ENCODE measurements around the gene INVS. TPM values are rescaled to one million over a fixed set of nuclear protein-coding genes. Genes with fewer than 3 reads are reported as not detected.

INVS gene
- total and polyA plus RNA-seq, 2 donors (not counting 1 experiment from before 2014, with no cell fraction given): 13.9 to 37.0 TPM

DNA sequence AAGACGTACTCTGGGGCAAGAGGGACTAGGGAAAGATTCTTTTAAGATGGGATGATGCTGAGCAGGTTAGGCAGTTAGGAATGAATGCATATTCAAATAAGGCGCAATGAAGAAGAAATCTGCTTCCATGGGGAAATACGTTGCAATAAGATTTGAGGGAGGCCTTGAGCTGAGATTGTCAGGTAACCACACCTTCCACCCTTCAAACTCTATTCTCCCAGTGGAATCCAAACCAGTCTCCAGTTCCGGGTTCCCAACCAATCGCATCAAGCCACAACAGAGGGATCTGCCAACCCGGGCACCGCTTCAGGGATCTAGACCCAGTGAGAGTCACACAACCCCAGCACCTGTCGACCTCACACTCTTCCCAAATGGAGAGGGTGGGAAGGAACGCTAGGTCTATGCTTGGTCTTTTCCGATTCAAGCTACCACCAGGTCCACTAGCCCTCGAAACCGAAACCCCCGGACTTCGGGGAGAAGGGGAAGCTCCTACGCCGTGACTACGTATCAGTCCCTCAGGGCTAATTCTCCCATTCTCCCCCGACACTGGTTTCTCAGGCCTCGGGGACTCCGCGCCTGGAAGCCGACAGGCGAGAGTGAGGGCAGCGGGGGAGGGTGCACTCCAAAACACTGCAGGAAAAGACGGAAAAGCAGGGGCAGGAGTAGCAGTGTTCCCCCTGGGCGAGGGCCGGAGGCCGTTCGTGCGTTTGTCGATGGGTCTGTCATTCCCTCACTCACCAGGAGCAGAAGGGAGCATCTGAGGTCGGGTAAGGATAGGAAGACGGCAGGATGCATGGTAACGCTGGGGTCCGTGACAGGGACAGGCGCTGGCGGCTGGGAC lies 777 bp upstream of the INVS start:
- intact Hi-C loops (cut with micrococcal nuclease): loop anchor here (2.0 to 10.0 kb wide), 5 partner anchors 39 to 1299 kb away; partner anchors contain the start of genes MRPL50 and ZNF189
- under 1% methylated on average over 25 of the region's 37 CpGs for WGBS (ENCODE audit: insufficient coverage)
- Histone ChIP-seq H3K27me3 (replicated peaks in 1 of 4; ENCODE audit: control extremely low read depth in 1 of 4, control insufficient read depth in 3 of 4, insufficient read depth in 4 of 4, low read length in 3 of 4) (no peaks in the 10 kb centered on the region), H3K4me3 (ENCODE audit: control extremely low read depth in 1 of 5, extremely low read depth in 1 of 5, insufficient read depth in 1 of 5, low read depth in 2 of 5, low read length in 4 of 5) (peak overlapping the region; percentile 79 to 98 (median 95)), H3K36me3 (replicated peaks in 1 of 2; ENCODE audit: control extremely low read depth in 1 of 2, control insufficient read depth in 1 of 2, extremely low read depth in 1 of 2, insufficient read depth in 2 of 2, low read length in 1 of 2) (peaks cover 0 to 4% of the 10 kb centered on the region in 2 experiments), H3K79me2 (ENCODE audit: control insufficient read depth, insufficient read depth, low read length) (peaks cover 73% of the 10 kb centered on the region), H3K27ac (ENCODE audit: low read length in 2 of 2) (peak overlapping the region; percentile 77 to 90), H3K9me3 (ENCODE audit: control extremely low read depth in 1 of 3, control insufficient read depth in 2 of 3, insufficient read depth in 1 of 3, low read length in 2 of 3) (no peaks in the 10 kb centered on the region), H3K4me2 (replicated peaks; ENCODE audit: low read depth, low read length, poor library complexity, severe bottlenecking) (peak overlapping the region; percentile 96), H3K4me1 (ENCODE audit: control insufficient read depth in 2 of 2, insufficient read depth in 2 of 2, low read length in 2 of 2) (peaks cover 31 to 36% of the 10 kb centered on the region in 2 donors), H3K9ac (ENCODE audit: low read length) (peak overlapping the region; percentile 97), H4K20me1 (ENCODE audit: control insufficient read depth, insufficient read depth, low read length, poor library complexity, severe bottlenecking) (peaks cover 19% of the 10 kb centered on the region), H2AFZ (ENCODE audit: insufficient read depth, low read depth, low read length, poor library complexity, severe bottlenecking) (peak overlapping the region; percentile 97)
- no peaks in the 10 kb centered on the region for H3K27me3 Mint-ChIP-seq
- TF ChIP-seq EZH2 (IDR thresholded peaks at IDR 0.05; ENCODE audit: borderline replicate concordance, insufficient read depth, low read depth, low read length, poor library complexity, severe bottlenecking): no peak
- TF ChIP-seq, protein P1, sequence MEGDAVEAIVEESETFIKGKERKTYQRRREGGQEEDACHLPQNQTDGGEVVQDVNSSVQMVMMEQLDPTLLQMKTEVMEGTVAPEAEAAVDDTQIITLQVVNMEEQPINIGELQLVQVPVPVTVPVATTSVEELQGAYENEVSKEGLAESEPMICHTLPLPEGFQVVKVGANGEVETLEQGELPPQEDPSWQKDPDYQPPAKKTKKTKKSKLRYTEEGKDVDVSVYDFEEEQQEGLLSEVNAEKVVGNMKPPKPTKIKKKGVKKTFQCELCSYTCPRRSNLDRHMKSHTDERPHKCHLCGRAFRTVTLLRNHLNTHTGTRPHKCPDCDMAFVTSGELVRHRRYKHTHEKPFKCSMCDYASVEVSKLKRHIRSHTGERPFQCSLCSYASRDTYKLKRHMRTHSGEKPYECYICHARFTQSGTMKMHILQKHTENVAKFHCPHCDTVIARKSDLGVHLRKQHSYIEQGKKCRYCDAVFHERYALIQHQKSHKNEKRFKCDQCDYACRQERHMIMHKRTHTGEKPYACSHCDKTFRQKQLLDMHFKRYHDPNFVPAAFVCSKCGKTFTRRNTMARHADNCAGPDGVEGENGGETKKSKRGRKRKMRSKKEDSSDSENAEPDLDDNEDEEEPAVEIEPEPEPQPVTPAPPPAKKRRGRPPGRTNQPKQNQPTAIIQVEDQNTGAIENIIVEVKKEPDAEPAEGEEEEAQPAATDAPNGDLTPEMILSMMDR (IDR thresholded peaks at IDR 0.05): no peak
- POLR2A ChIA-PET: interaction anchor here (1.1 kb wide), 1 partner anchor 13 kb away, joined by 4 read pairs; no protein-coding TSS in a partner anchor
- peak overlapping the region; percentile 98 for H3K27ac Mint-ChIP-seq
- peaks cover 49% of the 10 kb centered on the region for H3K4me1 Mint-ChIP-seq
- peak; percentile 67 for DNase-seq
- H3K4me3 Mint-ChIP-seq: peak overlapping the region; percentile 99
- no peaks in the 10 kb centered on the region for H3K9me3 Mint-ChIP-seq (ENCODE audit: insufficient read depth)
- CTCF ChIA-PET: no interaction called here
- ATAC-seq (ENCODE audit: low read depth): no peak

DNA sequence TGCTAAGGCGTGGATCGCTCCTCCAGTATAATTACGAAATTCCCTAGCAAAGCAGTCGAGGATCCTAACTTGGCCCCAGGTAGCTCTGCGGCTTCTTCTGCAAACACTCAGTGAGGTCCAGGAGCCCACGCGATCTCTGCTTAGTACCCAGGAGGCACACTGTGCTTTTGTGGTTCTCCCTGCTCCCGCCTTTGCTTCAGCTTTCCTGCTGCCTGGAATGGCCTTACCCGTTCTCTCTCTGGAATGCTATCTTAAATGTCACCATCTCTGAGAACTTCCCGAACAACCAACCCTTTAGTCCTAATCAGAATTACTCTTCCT lies 639 bp downstream of the INVS start:
- DNase-seq: no peak
- peak overlapping the region; percentile 79 to 98 (median 95) for H3K4me3 ChIP-seq (ENCODE audit: control extremely low read depth in 1 of 5, extremely low read depth in 1 of 5, insufficient read depth in 1 of 5, low read depth in 2 of 5, low read length in 4 of 5)

More for the DNA sequence above, 639 bp downstream of the INVS start:
- Mint-ChIP-seq H3K4me3 (peak overlapping the region; percentile 99), H3K27me3 (no peaks in the 10 kb centered on the region), H3K4me1 (peaks cover 40% of the 10 kb centered on the region), H3K27ac (peak overlapping the region; percentile 98), H3K9me3 (ENCODE audit: insufficient read depth) (no peaks in the 10 kb centered on the region)
- Histone ChIP-seq H3K9ac (ENCODE audit: low read length) (peak overlapping the region; percentile 97), H3K79me2 (ENCODE audit: control insufficient read depth, insufficient read depth, low read length) (peaks cover 65% of the 10 kb centered on the region), H3K27me3 (replicated peaks in 1 of 4; ENCODE audit: control extremely low read depth in 1 of 4, control insufficient read depth in 3 of 4, insufficient read depth in 4 of 4, low read length in 3 of 4) (no peaks in the 10 kb centered on the region), H2AFZ (ENCODE audit: insufficient read depth, low read depth, low read length, poor library complexity, severe bottlenecking) (peak overlapping the region; percentile 97), H3K27ac (ENCODE audit: low read length in 2 of 2) (peak overlapping the region; percentile 77 to 90), H3K36me3 (replicated peaks in 1 of 2; ENCODE audit: control extremely low read depth in 1 of 2, control insufficient read depth in 1 of 2, extremely low read depth in 1 of 2, insufficient read depth in 2 of 2, low read length in 1 of 2) (peaks cover 1 to 13% of the 10 kb centered on the region in 2 experiments), H3K9me3 (ENCODE audit: control extremely low read depth in 1 of 3, control insufficient read depth in 2 of 3, insufficient read depth in 1 of 3, low read length in 2 of 3) (no peaks in the 10 kb centered on the region), H4K20me1 (ENCODE audit: control insufficient read depth, insufficient read depth, low read length, poor library complexity, severe bottlenecking) (peaks cover 15% of the 10 kb centered on the region), H3K4me1 (ENCODE audit: control insufficient read depth in 2 of 2, insufficient read depth in 2 of 2, low read length in 2 of 2) (peaks cover 19 to 26% of the 10 kb centered on the region in 2 donors), H3K4me2 (replicated peaks; ENCODE audit: low read depth, low read length, poor library complexity, severe bottlenecking) (peak overlapping the region; percentile 96)
- ChIA-PET POLR2A (interaction anchor here (0.6 kb wide), 1 partner anchor 876 kb away, joined by 3 read pairs; no protein-coding TSS in a partner anchor), CTCF (interaction anchor here (1.2 kb wide), 1 partner anchor 11 kb away, joined by 4 read pairs; no protein-coding TSS in a partner anchor)
- intact Hi-C loops (cut with micrococcal nuclease): loop anchor here (1.0 to 10.0 kb wide), 10 partner anchors 15 to 1298 kb away; partner anchors contain the start of genes MRPL50, SEC61B, STX17 and TEX10
- WGBS (ENCODE audit: insufficient coverage): 9% methylated on average over 9 of the region's 10 CpGs
- no peak for ATAC-seq (ENCODE audit: low read depth)
- TF ChIP-seq, protein P1 (IDR thresholded peaks at IDR 0.05): no peak
- no peak for TF ChIP-seq EZH2 (IDR thresholded peaks at IDR 0.05; ENCODE audit: borderline replicate concordance, insufficient read depth, low read depth, low read length, poor library complexity, severe bottlenecking)
